MCF 10A (cell line): Measurements from ENCODE around the gene FBXW2. TPM values are rescaled to one million over a fixed set of nuclear protein-coding genes. Genes with fewer than 3 reads are reported as not detected.

Source experiments
- BruUV-seq: library from RNA; stranded (reverse); fragments of 400-500 nt; replicated peaks from 2 replicates; lab custom pipeline; 2021; lab: Mats Ljungman, UMichigan
- CTCF ChIA-PET: fragments of 300-600 bp; sonication (Branson Sonifier 250); formaldehyde crosslinking; extraction: SDS; loops from one replicate; lab custom pipeline; 2021; ENCODE audit warnings: antibody characterized with exemption, inconsistent platforms; lab: Yijun Ruan, JAX
- POLR2A ChIA-PET: fragments of 300-600, 350-650 bp; sonication (Branson Sonifier 250); formaldehyde crosslinking; extraction: SDS; loops from one replicate; lab custom pipeline; 2020; ENCODE audit warnings: antibody characterized with exemption, inconsistent platforms; lab: Yijun Ruan, JAX
- DNase-seq: peaks from one replicate; pipeline ENCODE4 v3.0.0-alpha.2; 2018; ENCODE audit not compliant: unreplicated experiment
- H3K27ac Mint-ChIP-seq: one replicate; pipeline ENCODE4 v1.8.0; 2022; ENCODE audit warnings: mild to moderate bottlenecking, low read depth, mixed read lengths; ENCODE audit not compliant: unreplicated experiment
- H3K27me3 Mint-ChIP-seq: one replicate; pipeline ENCODE4 v1.8.0; 2022; ENCODE audit warnings: mixed read lengths; ENCODE audit not compliant: insufficient read depth, unreplicated experiment
- H3K36me3 Mint-ChIP-seq: one replicate; pipeline ENCODE4 v1.8.0; 2022; ENCODE audit warnings: mild to moderate bottlenecking, moderate library complexity, mixed read lengths; ENCODE audit not compliant: insufficient read depth, unreplicated experiment
- H3K4me1 Mint-ChIP-seq: one replicate; pipeline ENCODE4 v1.8.0; 2022; ENCODE audit warnings: mixed read lengths; ENCODE audit not compliant: insufficient read depth, unreplicated experiment
- H3K4me3 Mint-ChIP-seq: one replicate; pipeline ENCODE4 v1.8.0; 2022; ENCODE audit warnings: mild to moderate bottlenecking, moderate library complexity, mixed read lengths; ENCODE audit not compliant: unreplicated experiment
- H3K9me3 Mint-ChIP-seq: one replicate; pipeline ENCODE4 v1.8.0; 2022; ENCODE audit warnings: mixed read lengths; ENCODE audit not compliant: unreplicated experiment
- intact Hi-C: fragments of 100-400 bp; cut with micrococcal nuclease; formaldehyde crosslinking; loops from 2 replicates; pipeline ENCODE4 v1.14.1; 2022
- total RNA-seq: library from RNA; stranded (reverse); gene quantifications from 2 replicates; pipeline ENCODE4 v1.2.3, GENCODE V29; 2022
- TF ChIP-seq, protein P1 (sequence below): fragments of 200-600 bp; IDR thresholded peaks from one replicate; pipeline ENCODE4 v1.8.0; 2022; ENCODE audit warnings: antibody characterized with exemption, mild to moderate bottlenecking; ENCODE audit not compliant: unreplicated experiment

FBXW2 gene
- total RNA-seq, 1 experiment from 2014 or later = 53.9 TPM

DNA sequence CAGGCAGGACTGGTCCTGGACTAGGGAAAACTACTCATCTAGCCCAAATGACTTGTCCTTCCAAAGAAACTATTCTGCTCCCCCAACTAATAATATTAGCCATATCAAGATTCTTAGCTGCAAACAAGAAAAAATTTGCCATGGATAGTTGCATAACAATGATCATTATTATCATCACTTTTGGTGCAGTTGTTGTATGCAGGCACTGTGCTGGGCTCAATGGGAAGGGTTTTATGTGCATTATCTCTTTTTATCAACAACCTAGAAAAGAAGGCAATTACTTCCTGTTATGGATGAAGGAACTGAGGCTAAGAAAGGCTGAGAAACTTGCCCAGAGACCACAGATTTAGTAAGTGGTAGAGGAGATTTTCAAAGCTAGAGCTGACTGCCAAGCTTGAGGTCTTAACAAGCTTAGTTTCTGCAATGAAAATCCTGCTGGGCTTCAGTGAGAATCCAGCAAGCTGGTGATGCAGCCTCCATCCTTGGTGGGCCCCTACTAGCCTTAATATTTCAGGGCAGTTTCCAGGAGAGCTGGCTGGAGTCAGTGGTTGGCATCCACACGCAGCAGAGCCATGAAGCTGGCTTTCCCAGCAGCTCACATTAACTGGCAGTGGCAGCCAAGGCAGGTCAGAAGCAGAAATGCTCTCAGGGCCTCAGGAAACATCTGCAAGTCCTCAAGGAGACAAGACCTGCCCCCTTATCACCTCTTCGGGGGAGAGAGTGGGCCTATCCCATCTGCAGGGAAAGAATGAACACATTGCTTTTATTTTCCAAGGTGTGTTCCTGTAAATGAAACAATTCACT lies 58.4 kb downstream of the FBXW2 start:
- ChIA-PET CTCF (interaction anchor here (0.8 to 2.9 kb wide), 4 partner anchors 21 to 202 kb away, joined by 3 to 17 read pairs (median 6); no protein-coding TSS in a partner anchor), POLR2A (no interaction called here)
- H3K4me3 Mint-ChIP-seq = no peak overlapping the region
- intact Hi-C loops = no loop called here
- no peaks in the 10 kb centered on the region for H3K27me3 Mint-ChIP-seq
- no peaks in the 10 kb centered on the region for H3K36me3 Mint-ChIP-seq
- BruUV-seq = no TSS peak
- no peaks in the 10 kb centered on the region for H3K9me3 Mint-ChIP-seq
- H3K4me1 Mint-ChIP-seq = peaks cover 24% of the 10 kb centered on the region
- no peak overlapping the region for H3K27ac Mint-ChIP-seq
- no peak for DNase-seq
- TF ChIP-seq, protein P1, sequence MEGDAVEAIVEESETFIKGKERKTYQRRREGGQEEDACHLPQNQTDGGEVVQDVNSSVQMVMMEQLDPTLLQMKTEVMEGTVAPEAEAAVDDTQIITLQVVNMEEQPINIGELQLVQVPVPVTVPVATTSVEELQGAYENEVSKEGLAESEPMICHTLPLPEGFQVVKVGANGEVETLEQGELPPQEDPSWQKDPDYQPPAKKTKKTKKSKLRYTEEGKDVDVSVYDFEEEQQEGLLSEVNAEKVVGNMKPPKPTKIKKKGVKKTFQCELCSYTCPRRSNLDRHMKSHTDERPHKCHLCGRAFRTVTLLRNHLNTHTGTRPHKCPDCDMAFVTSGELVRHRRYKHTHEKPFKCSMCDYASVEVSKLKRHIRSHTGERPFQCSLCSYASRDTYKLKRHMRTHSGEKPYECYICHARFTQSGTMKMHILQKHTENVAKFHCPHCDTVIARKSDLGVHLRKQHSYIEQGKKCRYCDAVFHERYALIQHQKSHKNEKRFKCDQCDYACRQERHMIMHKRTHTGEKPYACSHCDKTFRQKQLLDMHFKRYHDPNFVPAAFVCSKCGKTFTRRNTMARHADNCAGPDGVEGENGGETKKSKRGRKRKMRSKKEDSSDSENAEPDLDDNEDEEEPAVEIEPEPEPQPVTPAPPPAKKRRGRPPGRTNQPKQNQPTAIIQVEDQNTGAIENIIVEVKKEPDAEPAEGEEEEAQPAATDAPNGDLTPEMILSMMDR = no peak

DNA sequence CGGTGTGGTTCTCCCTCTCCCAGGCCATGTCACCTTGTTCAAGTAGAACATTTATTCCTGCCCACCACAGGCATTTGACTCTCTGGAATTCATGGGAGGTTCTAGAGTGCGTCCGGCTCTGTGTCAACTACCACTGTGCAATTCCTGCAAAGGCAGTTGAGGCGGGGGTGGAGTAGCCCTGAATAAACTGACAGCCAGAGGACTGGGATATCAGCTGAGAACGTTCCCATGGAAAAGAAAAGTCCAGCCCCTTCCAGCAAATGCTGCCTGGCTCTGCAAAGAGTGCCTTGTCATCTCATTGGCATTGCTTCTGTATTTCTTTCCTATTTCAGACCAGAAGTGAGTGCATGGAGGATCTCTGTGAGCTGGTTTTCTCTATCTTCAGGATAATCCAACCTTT lies 60.0 kb downstream of the FBXW2 start:
- Mint-ChIP-seq H3K27ac (no peak overlapping the region), H3K36me3 (no peaks in the 10 kb centered on the region), H3K4me3 (no peak overlapping the region), H3K4me1 (peaks cover 24% of the 10 kb centered on the region), H3K27me3 (no peaks in the 10 kb centered on the region), H3K9me3 (no peaks in the 10 kb centered on the region)
- no peak for DNase-seq
- ChIA-PET POLR2A (interaction anchor here (1.1 to 1.3 kb wide), 2 partner anchors 20 to 60 kb away, joined by 3 to 7 read pairs; partner anchors contain the start of gene FBXW2), CTCF (interaction anchor here (0.6 to 1.2 kb wide), 2 partner anchors 18 to 62 kb away, joined by 4 to 5 read pairs; no protein-coding TSS in a partner anchor)
- intact Hi-C loops = no loop called here
- BruUV-seq = no TSS peak
- TF ChIP-seq, protein P1 = no peak

DNA sequence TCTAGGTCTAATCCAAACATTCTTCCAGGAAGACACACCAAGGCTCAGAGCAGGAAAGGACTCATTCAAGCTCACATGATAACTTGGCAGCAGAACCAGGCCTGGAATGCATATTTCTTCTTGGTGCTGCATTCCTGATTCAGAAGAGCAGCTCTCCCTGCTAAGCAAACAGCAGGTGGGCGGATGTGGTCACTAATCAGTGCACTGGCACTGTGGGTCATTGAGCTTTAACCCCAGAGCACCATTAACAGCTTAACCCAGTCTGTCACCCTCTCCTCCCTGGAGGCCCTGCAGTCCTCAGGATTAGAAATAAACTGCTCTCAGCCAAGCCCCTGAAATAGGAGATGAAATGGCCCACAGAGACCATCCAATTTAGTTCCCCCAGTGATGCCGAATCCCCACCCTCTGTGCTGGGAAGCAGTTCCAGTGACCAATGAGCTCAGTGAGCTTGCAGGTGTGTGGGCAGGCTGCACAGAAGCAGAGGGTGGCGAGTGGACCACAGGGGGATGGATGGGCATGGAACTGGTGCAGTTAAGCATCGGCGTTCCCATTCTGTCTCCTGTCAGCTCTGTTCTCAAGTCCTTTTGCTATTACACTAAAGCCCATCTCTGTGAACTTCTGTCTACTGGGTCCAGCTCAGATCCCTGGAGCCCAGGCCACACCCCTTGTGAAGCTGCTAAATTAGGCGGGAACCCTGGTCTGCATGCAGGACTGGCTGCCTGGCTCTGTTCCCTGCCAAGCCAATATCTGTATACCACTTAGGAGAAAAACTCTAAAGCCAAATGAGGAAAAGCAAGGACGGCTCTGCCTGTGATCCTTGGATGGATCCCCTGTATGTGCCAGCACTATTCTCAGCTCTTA lies 62.3 kb downstream of the FBXW2 start:
- no TSS peak for BruUV-seq
- CTCF ChIA-PET = interaction anchor here (0.5 to 3.2 kb wide), 10 partner anchors 13 to 1635 kb away, joined by 3 to 20 read pairs (median 4); no protein-coding TSS in a partner anchor
- Mint-ChIP-seq H3K9me3 (no peaks in the 10 kb centered on the region), H3K4me3 (no peak overlapping the region), H3K27ac (peak overlapping the region; percentile 27), H3K36me3 (no peaks in the 10 kb centered on the region), H3K27me3 (no peaks in the 10 kb centered on the region), H3K4me1 (peaks cover 22% of the 10 kb centered on the region)
- intact Hi-C loops = no loop called here
- TF ChIP-seq, protein P1 = no peak
- POLR2A ChIA-PET = interaction anchor here (0.7 to 2.5 kb wide), 10 partner anchors 13 to 113 kb away, joined by 3 to 10 read pairs (median 4); partner anchors contain the start of gene MEGF9
- peak; percentile 84 for DNase-seq
